ENCODE results near the gene SIRT3. TPM values are rescaled to one million over a fixed set of nuclear protein-coding genes. Genes with fewer than 3 reads are reported as not detected.

SIRT3 gene
- total and polyA plus RNA-seq, 2 of the 13 experiments (the other 11 are each of a cell fraction or from before 2014, with no cell fraction given): 15.1 to 18.2 TPM

GRCh38 chr11:207208-207862 lies 28.8 kb downstream of the SIRT3 start, which contains the start of the genes BET1L and RIC8A (continued):
- no peak for TF ChIP-seq SOX6 (IDR thresholded peaks at IDR 0.05)
- TF ChIP-seq SOX6 (CRISPR knock-in tag; IDR thresholded peaks at IDR 0.05): peak; percentile 27; the same call in 1 of the 2 replicates
- peak; percentile 86 for TF ChIP-seq YEATS2 (CRISPR knock-in tag; IDR thresholded peaks at IDR 0.05; ENCODE audit: borderline replicate concordance)
- peak; percentile 77; the same call in 1 of the 2 replicates for TF ChIP-seq ZBTB7A (CRISPR knock-in tag; IDR thresholded peaks at IDR 0.05)
- peak; percentile 14; the same call in 1 of the 2 replicates for TF ChIP-seq ZNF609 (CRISPR knock-in tag; IDR thresholded peaks at IDR 0.05; ENCODE audit: borderline replicate concordance)
- TF ChIP-seq, protein P1, sequence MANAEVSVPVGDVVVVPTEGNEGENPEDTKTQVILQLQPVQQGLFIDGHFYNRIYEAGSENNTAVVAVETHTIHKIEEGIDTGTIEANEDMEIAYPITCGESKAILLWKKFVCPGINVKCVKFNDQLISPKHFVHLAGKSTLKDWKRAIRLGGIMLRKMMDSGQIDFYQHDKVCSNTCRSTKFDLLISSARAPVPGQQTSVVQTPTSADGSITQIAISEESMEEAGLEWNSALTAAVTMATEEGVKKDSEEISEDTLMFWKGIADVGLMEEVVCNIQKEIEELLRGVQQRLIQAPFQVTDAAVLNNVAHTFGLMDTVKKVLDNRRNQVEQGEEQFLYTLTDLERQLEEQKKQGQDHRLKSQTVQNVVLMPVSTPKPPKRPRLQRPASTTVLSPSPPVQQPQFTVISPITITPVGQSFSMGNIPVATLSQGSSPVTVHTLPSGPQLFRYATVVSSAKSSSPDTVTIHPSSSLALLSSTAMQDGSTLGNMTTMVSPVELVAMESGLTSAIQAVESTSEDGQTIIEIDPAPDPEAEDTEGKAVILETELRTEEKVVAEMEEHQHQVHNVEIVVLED (CRISPR knock-in tag; IDR thresholded peaks at IDR 0.05; ENCODE audit: borderline replicate concordance): peak; percentile 81
- TF ChIP-seq RFX1 (IDR thresholded peaks at IDR 0.05): no peak
- no peak for TF ChIP-seq ZMYM3 (CRISPR knock-in tag; IDR thresholded peaks at IDR 0.05)
- no peak; the same call in 1 of the 2 replicates for TF ChIP-seq ZNF430 (CRISPR knock-in tag; IDR thresholded peaks at IDR 0.05)
- TF ChIP-seq, protein P2, sequence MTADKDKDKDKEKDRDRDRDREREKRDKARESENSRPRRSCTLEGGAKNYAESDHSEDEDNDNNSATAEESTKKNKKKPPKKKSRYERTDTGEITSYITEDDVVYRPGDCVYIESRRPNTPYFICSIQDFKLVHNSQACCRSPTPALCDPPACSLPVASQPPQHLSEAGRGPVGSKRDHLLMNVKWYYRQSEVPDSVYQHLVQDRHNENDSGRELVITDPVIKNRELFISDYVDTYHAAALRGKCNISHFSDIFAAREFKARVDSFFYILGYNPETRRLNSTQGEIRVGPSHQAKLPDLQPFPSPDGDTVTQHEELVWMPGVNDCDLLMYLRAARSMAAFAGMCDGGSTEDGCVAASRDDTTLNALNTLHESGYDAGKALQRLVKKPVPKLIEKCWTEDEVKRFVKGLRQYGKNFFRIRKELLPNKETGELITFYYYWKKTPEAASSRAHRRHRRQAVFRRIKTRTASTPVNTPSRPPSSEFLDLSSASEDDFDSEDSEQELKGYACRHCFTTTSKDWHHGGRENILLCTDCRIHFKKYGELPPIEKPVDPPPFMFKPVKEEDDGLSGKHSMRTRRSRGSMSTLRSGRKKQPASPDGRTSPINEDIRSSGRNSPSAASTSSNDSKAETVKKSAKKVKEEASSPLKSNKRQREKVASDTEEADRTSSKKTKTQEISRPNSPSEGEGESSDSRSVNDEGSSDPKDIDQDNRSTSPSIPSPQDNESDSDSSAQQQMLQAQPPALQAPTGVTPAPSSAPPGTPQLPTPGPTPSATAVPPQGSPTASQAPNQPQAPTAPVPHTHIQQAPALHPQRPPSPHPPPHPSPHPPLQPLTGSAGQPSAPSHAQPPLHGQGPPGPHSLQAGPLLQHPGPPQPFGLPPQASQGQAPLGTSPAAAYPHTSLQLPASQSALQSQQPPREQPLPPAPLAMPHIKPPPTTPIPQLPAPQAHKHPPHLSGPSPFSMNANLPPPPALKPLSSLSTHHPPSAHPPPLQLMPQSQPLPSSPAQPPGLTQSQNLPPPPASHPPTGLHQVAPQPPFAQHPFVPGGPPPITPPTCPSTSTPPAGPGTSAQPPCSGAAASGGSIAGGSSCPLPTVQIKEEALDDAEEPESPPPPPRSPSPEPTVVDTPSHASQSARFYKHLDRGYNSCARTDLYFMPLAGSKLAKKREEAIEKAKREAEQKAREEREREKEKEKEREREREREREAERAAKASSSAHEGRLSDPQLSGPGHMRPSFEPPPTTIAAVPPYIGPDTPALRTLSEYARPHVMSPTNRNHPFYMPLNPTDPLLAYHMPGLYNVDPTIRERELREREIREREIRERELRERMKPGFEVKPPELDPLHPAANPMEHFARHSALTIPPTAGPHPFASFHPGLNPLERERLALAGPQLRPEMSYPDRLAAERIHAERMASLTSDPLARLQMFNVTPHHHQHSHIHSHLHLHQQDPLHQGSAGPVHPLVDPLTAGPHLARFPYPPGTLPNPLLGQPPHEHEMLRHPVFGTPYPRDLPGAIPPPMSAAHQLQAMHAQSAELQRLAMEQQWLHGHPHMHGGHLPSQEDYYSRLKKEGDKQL (CRISPR knock-in tag; IDR thresholded peaks at IDR 0.05; ENCODE audit: low read depth): 0 out of 2 replicates have a peak, but pooled peaks have one; percentile 12
- TF ChIP-seq STAG1 (CRISPR knock-in tag; IDR thresholded peaks at IDR 0.05): 0 out of 2 replicates have a peak, but pooled peaks have one; percentile 3
- TF ChIP-seq BHLHE40 (IDR thresholded peaks at IDR 0.05; ENCODE audit: low read length): no peak
- TF ChIP-seq, protein P3, sequence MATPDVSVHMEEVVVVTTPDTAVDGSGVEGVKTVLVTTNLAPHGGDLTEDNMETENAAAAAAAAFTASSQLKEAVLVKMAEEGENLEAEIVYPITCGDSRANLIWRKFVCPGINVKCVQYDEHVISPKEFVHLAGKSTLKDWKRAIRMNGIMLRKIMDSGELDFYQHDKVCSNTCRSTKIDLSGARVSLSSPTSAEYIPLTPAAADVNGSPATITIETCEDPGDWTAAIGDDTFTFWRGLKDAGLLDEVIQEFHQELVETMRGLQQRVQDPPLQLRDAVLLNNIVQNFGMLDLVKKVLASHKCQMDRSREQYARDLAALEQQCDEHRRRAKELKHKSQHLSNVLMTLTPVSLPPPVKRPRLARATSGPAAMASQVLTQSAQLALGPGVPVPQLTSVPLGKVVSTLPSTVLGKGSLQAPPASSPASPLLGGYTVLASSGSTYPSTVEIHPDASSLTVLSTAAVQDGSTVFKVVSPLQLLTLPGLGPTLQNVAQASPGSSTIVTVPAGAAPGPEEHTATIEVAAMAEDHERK (CRISPR knock-in tag; IDR thresholded peaks at IDR 0.05; ENCODE audit: low read depth): no peak
- peak; percentile 75 for TF ChIP-seq HNRNPLL (IDR thresholded peaks at IDR 0.05; ENCODE audit: low read depth, low read length, poor library complexity, severe bottlenecking)
- TF ChIP-seq ZNF235 (CRISPR knock-in tag; IDR thresholded peaks at IDR 0.05; ENCODE audit: borderline replicate concordance): no peak; the same call in 1 of the 2 replicates
- peak; percentile 79; the same call in 1 of the 2 replicates for TF ChIP-seq ZNF850 (CRISPR knock-in tag; conservative IDR thresholded peaks at IDR 0.05)
